SK-N-SH (cell line): ENCODE data around the gene INS.

Experiments
- EP300 ChIP-seq, 2 experiments: IDR thresholded peaks; 2 replicates each; pipeline versions ENCODE4 v1.4.0 to v1.6.1; 2012; ENCODE audit warnings: borderline replicate concordance in 1 of 2, low read depth in 1 of 2, low read length in 1 of 2
- EZH2phosphoT487 ChIP-seq: fragments of 200-600 bp; sonication (generic); IDR thresholded peaks from 2 replicates; pipeline ENCODE4 v1.6.1; 2017; ENCODE audit warnings: low read depth, mixed run types, mild to moderate bottlenecking, antibody characterized with exemption, moderate library complexity, borderline replicate concordance
- JUND ChIP-seq: IDR thresholded peaks from 2 replicates; pipeline ENCODE4 v1.4.0; 2012
- MXI1 ChIP-seq: IDR thresholded peaks from 2 replicates; pipeline ENCODE4 v1.6.1; 2012; ENCODE audit warnings: mild to moderate bottlenecking, low read depth, low read length, improper control_type of control experiment
- SIN3A ChIP-seq: IDR thresholded peaks from 2 replicates; pipeline ENCODE4 v1.6.1; 2012; ENCODE audit warnings: low read depth, mild to moderate bottlenecking, low read length, moderate library complexity, borderline replicate concordance
- TAF1 ChIP-seq: IDR thresholded peaks from 2 replicates; pipeline ENCODE4 v1.6.1; 2012; ENCODE audit warnings: low read depth, mild to moderate bottlenecking, low read length, moderate library complexity, borderline replicate concordance
- TCF12 ChIP-seq: IDR thresholded peaks from 2 replicates; pipeline ENCODE4 v1.4.0; 2012
- YY1 ChIP-seq: IDR thresholded peaks from 2 replicates; pipeline ENCODE4 v1.4.0; 2012; ENCODE audit warnings: low read depth, mild to moderate bottlenecking
- TF ChIP-seq, protein P1 (sequence below): fragments of 200-600 bp; sonication (generic); IDR thresholded peaks from 2 replicates; pipeline ENCODE4 v1.6.1; 2017; ENCODE audit warnings: antibody characterized with exemption, mild to moderate bottlenecking, moderate library complexity
- TF ChIP-seq, protein P2 (sequence below): IDR thresholded peaks from 2 replicates; pipeline ENCODE4 v1.4.0; 2012; ENCODE audit warnings: low read depth
- TF ChIP-seq, protein P3 (sequence below): IDR thresholded peaks from 2 replicates; pipeline ENCODE4 v1.6.1; 2012; ENCODE audit warnings: mild to moderate bottlenecking, low read depth, low read length, moderate library complexity
- TF ChIP-seq, protein P4 (sequence below): IDR thresholded peaks from 2 replicates; pipeline ENCODE4 v1.4.0; 2012; ENCODE audit warnings: low read depth, borderline replicate concordance

DNA sequence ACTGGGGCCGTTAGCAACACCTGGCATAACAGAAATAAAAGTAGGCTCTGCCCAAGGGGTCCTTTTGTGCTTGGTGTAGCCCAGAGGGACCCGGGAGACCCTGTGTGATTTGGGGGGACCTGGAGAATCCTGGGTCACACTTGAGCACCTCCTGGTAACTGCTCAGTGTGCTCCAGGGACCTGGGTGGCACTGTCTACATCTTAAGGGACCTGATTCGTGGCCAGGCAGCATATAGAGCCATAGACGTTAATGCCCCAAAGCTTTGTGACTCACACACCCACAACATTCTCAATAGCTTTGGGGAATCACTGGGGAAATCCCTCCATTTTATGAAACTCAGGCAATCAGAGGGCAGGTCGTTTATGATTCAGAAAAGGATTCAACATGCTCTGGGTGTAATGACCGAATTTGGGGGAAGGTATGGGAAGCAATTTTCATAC, 18.2 kb downstream of the INS start:
- TF ChIP-seq, protein P1, sequence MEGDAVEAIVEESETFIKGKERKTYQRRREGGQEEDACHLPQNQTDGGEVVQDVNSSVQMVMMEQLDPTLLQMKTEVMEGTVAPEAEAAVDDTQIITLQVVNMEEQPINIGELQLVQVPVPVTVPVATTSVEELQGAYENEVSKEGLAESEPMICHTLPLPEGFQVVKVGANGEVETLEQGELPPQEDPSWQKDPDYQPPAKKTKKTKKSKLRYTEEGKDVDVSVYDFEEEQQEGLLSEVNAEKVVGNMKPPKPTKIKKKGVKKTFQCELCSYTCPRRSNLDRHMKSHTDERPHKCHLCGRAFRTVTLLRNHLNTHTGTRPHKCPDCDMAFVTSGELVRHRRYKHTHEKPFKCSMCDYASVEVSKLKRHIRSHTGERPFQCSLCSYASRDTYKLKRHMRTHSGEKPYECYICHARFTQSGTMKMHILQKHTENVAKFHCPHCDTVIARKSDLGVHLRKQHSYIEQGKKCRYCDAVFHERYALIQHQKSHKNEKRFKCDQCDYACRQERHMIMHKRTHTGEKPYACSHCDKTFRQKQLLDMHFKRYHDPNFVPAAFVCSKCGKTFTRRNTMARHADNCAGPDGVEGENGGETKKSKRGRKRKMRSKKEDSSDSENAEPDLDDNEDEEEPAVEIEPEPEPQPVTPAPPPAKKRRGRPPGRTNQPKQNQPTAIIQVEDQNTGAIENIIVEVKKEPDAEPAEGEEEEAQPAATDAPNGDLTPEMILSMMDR = no peak
- TF ChIP-seq, protein P2, sequence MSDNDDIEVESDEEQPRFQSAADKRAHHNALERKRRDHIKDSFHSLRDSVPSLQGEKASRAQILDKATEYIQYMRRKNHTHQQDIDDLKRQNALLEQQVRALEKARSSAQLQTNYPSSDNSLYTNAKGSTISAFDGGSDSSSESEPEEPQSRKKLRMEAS = no peak
- no peak for TF ChIP-seq SIN3A
- no peak for TF ChIP-seq JUND
- TF ChIP-seq, protein P3, sequence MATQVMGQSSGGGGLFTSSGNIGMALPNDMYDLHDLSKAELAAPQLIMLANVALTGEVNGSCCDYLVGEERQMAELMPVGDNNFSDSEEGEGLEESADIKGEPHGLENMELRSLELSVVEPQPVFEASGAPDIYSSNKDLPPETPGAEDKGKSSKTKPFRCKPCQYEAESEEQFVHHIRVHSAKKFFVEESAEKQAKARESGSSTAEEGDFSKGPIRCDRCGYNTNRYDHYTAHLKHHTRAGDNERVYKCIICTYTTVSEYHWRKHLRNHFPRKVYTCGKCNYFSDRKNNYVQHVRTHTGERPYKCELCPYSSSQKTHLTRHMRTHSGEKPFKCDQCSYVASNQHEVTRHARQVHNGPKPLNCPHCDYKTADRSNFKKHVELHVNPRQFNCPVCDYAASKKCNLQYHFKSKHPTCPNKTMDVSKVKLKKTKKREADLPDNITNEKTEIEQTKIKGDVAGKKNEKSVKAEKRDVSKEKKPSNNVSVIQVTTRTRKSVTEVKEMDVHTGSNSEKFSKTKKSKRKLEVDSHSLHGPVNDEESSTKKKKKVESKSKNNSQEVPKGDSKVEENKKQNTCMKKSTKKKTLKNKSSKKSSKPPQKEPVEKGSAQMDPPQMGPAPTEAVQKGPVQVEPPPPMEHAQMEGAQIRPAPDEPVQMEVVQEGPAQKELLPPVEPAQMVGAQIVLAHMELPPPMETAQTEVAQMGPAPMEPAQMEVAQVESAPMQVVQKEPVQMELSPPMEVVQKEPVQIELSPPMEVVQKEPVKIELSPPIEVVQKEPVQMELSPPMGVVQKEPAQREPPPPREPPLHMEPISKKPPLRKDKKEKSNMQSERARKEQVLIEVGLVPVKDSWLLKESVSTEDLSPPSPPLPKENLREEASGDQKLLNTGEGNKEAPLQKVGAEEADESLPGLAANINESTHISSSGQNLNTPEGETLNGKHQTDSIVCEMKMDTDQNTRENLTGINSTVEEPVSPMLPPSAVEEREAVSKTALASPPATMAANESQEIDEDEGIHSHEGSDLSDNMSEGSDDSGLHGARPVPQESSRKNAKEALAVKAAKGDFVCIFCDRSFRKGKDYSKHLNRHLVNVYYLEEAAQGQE = no peak
- TF ChIP-seq EZH2phosphoT487 = no peak
- TF ChIP-seq TCF12 = no peak
- no peak for TF ChIP-seq YY1
- TF ChIP-seq MXI1 = no peak
- TF ChIP-seq TAF1 = no peak
- no peak for TF ChIP-seq EP300 (IDR thresholded peaks at IDR 0.05; ENCODE audit: borderline replicate concordance in 1 of 2, low read depth in 1 of 2, low read length in 1 of 2)
- TF ChIP-seq, protein P4, sequence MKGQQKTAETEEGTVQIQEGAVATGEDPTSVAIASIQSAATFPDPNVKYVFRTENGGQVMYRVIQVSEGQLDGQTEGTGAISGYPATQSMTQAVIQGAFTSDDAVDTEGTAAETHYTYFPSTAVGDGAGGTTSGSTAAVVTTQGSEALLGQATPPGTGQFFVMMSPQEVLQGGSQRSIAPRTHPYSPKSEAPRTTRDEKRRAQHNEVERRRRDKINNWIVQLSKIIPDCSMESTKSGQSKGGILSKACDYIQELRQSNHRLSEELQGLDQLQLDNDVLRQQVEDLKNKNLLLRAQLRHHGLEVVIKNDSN = no peak
